SK-N-SH (cell line): ENCODE results near the gene USP47. TPM values are rescaled to one million over a fixed set of nuclear protein-coding genes. Genes with fewer than 3 reads are reported as not detected.
A peak's percentile ranks its signal among the peaks of the same experiment; 100 is the strongest.

Experiments
- CHD2 ChIP-seq: fragments of 150-350 bp; IDR thresholded peaks from 2 replicates; pipeline ENCODE4 v1.6.1; 2018; ENCODE audit warnings: low read length; ENCODE audit not compliant: partially characterized antibody
- CTCF ChIP-seq: fragments of 200-600 bp; sonication (generic); IDR thresholded peaks from 2 replicates; pipeline ENCODE4 v1.6.1; 2017; ENCODE audit warnings: antibody characterized with exemption, mild to moderate bottlenecking, moderate library complexity
- ELF1 ChIP-seq: IDR thresholded peaks from 2 replicates; pipeline ENCODE4 v1.4.0; 2012
- EZH2phosphoT487 ChIP-seq: fragments of 200-600 bp; sonication (generic); IDR thresholded peaks from 2 replicates; pipeline ENCODE4 v1.6.1; 2017; ENCODE audit warnings: low read depth, mixed run types, mild to moderate bottlenecking, antibody characterized with exemption, moderate library complexity, borderline replicate concordance
- FOXJ3 ChIP-seq: sonication (generic); formaldehyde crosslinking; IDR thresholded peaks from 2 replicates; pipeline ENCODE4 v1.5.1; 2020; ENCODE audit warnings: mild to moderate bottlenecking, missing genetic modification reagents
- GATA2 ChIP-seq: sonication (generic); formaldehyde crosslinking; IDR thresholded peaks from 2 replicates; pipeline ENCODE4 v1.5.0; 2020; ENCODE audit warnings: mild to moderate bottlenecking, missing genetic modification reagents
- IRF3 ChIP-seq: fragments of 150-350 bp; IDR thresholded peaks from 2 replicates; pipeline ENCODE4 v1.6.1; 2016; ENCODE audit warnings: mild to moderate bottlenecking, low read depth, low read length
- JUND ChIP-seq: IDR thresholded peaks from 2 replicates; pipeline ENCODE4 v1.4.0; 2012
- MEF2A ChIP-seq: IDR thresholded peaks from 2 replicates; pipeline ENCODE4 v1.4.0; 2012; ENCODE audit warnings: low read depth, borderline replicate concordance
- MXI1 ChIP-seq: IDR thresholded peaks from 2 replicates; pipeline ENCODE4 v1.6.1; 2012; ENCODE audit warnings: mild to moderate bottlenecking, low read depth, low read length, improper control_type of control experiment
- NFIC ChIP-seq: IDR thresholded peaks from 2 replicates; pipeline ENCODE4 v1.4.0; 2012; ENCODE audit warnings: borderline replicate concordance
- PBX3 ChIP-seq: IDR thresholded peaks from 2 replicates; pipeline ENCODE4; 2012
- POLR2AphosphoS5 ChIP-seq: IDR thresholded peaks from 2 replicates; pipeline ENCODE4 v1.6.1; 2012; ENCODE audit warnings: low read depth, low read length
- RAD21 ChIP-seq: IDR thresholded peaks from 2 replicates; pipeline ENCODE4 v1.6.1; 2012; ENCODE audit warnings: mild to moderate bottlenecking, low read length
- RCOR1 ChIP-seq: fragments of 150-350 bp; IDR thresholded peaks from 2 replicates; pipeline ENCODE4 v1.6.1; 2017; ENCODE audit warnings: antibody characterized with exemption, low read length
- RFX5 ChIP-seq: IDR thresholded peaks from 2 replicates; pipeline ENCODE4 v1.6.1; 2012; ENCODE audit warnings: mild to moderate bottlenecking, improper control_type of control experiment, low read length
- RXRA ChIP-seq: IDR thresholded peaks from 2 replicates; pipeline ENCODE4 v1.4.0; 2012; ENCODE audit warnings: low read depth, mild to moderate bottlenecking, borderline replicate concordance
- SMC3 ChIP-seq: IDR thresholded peaks from 2 replicates; pipeline ENCODE4 v1.6.1; 2012; ENCODE audit warnings: low read depth, low read length, improper control_type of control experiment
- TAF1 ChIP-seq: IDR thresholded peaks from 2 replicates; pipeline ENCODE4 v1.6.1; 2012; ENCODE audit warnings: low read depth, mild to moderate bottlenecking, low read length, moderate library complexity, borderline replicate concordance
- TCF12 ChIP-seq: IDR thresholded peaks from 2 replicates; pipeline ENCODE4 v1.4.0; 2012
- TEAD4 ChIP-seq: IDR thresholded peaks from 2 replicates; pipeline ENCODE4 v1.4.0; 2012; ENCODE audit warnings: mild to moderate bottlenecking, borderline replicate concordance; ENCODE audit not compliant: insufficient read depth
- polyA plus RNA-seq, 3 experiments: library from polyadenylated mRNA; depleted of rRNA; stranded (reverse); fragments of >200 nt; gene quantifications; 2 replicates each; pipeline ENCODE4 v1.2.3, GENCODE V29; 2012
- TF ChIP-seq, protein P1 (sequence below): IDR thresholded peaks from 2 replicates; pipeline ENCODE4 v1.4.0; 2012; ENCODE audit warnings: low read depth, borderline replicate concordance
- TF ChIP-seq, protein P2 (sequence below): IDR thresholded peaks from 2 replicates; pipeline ENCODE4 v1.4.0; 2012; ENCODE audit warnings: low read depth
- TF ChIP-seq, protein P3 (sequence below): fragments of 150-350 bp; IDR thresholded peaks from 2 replicates; pipeline ENCODE4 v1.6.1; 2017; ENCODE audit warnings: antibody characterized with exemption, low read length, low read depth, borderline replicate concordance

The USP47 gene
- polyA plus RNA-seq, 1 of the 3 experiments (the other 2 are of a cell fraction), result 10.3 TPM

DNA sequence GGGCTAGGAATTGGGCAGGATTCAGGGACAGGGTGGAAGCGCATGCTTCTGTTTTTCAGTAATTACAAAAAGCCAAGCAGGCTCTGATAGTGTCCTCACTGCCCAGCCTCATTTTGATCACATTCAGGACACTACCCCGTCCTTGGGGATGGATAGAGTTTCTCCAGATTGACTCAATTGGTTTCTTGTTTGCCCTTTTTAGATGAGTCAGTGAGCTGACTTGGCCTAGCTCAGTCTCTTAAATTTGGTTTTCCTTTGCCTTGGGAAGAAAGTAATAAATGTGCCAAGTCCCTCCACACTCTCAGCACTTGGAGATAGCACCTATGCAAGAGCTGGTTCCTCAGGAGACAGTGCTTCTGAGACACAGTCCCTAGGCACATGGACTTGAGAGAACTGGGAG lies 141.2 kb downstream of the USP47 start (continued):
- TF ChIP-seq CTCF (no peak), TAF1 (no peak), TCF12 (peak; percentile 53; the same call in 1 of the 2 replicates), ELF1 (no peak), EZH2phosphoT487 (no peak), JUND (peak; percentile 56; the same call in 1 of the 2 replicates), FOXJ3 (CRISPR knock-in tag) (no peak), GATA2 (CRISPR knock-in tag) (no peak), CHD2 (no peak), NFIC (peak; percentile 41; the same call in 1 of the 2 replicates), TEAD4 (no peak), PBX3 (peak; percentile 43), POLR2AphosphoS5 (no peak), RFX5 (no peak), RXRA (no peak), SMC3 (no peak), MEF2A (no peak), RAD21 (no peak), MXI1 (no peak), RCOR1 (no peak), IRF3 (no peak)
- TF ChIP-seq, protein P1, sequence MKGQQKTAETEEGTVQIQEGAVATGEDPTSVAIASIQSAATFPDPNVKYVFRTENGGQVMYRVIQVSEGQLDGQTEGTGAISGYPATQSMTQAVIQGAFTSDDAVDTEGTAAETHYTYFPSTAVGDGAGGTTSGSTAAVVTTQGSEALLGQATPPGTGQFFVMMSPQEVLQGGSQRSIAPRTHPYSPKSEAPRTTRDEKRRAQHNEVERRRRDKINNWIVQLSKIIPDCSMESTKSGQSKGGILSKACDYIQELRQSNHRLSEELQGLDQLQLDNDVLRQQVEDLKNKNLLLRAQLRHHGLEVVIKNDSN, result no peak
- TF ChIP-seq, protein P2, sequence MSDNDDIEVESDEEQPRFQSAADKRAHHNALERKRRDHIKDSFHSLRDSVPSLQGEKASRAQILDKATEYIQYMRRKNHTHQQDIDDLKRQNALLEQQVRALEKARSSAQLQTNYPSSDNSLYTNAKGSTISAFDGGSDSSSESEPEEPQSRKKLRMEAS, result no peak; the same call in 1 of the 2 replicates
- TF ChIP-seq, protein P3, sequence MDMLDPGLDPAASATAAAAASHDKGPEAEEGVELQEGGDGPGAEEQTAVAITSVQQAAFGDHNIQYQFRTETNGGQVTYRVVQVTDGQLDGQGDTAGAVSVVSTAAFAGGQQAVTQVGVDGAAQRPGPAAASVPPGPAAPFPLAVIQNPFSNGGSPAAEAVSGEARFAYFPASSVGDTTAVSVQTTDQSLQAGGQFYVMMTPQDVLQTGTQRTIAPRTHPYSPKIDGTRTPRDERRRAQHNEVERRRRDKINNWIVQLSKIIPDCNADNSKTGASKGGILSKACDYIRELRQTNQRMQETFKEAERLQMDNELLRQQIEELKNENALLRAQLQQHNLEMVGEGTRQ, result no peak
